H1 (cell line): Measurements from ENCODE around the gene CACUL1. TPM values are rescaled to one million over a fixed set of nuclear protein-coding genes. Genes with fewer than 3 reads are reported as not detected.

Experiments used
- CTCF ChIA-PET: fragments of 300-600 bp; sonication (Branson Sonifier 250); formaldehyde crosslinking; loops from one replicate; lab custom pipeline; 2021; ENCODE audit not compliant: partially characterized antibody; lab: Charles Lee
- POLR2A ChIA-PET: fragments of 300-600 bp; sonication (Branson Sonifier 250); formaldehyde crosslinking; loops from one replicate; lab custom pipeline; 2021; ENCODE audit warnings: inconsistent platforms; ENCODE audit not compliant: partially characterized antibody; lab: Charles Lee
- DNase-seq, 2 experiments: peaks; one replicate each; pipeline versions ENCODE4 v3.0.0 to v3.0.0-alpha.2; 2010 to 2022; ENCODE audit warnings: low spot score in 2 of 2, low read depth in 1 of 2, mixed read lengths in 1 of 2
- FAIRE-seq: peaks from 2 replicates; lab custom pipeline; 2011; peaks lifted over from hg19 to GRCh38; lab: Jason Lieb, UNC
- H2AFZ ChIP-seq: 2 replicates; pipeline ENCODE4 v1.8.1; 2012; ENCODE audit warnings: low read length, inconsistent platforms
- H2AK5ac ChIP-seq: 2 replicates; pipeline ENCODE4 v1.6.1; 2013; ENCODE audit warnings: low read depth, low read length
- H2BK120ac ChIP-seq: replicated peaks from 2 replicates; pipeline ENCODE3; 2013; ENCODE audit warnings: low read depth, low read length, inconsistent platforms
- H2BK12ac ChIP-seq: 2 replicates; pipeline ENCODE4 v1.6.1; 2013; ENCODE audit warnings: low read depth, low read length
- H2BK15ac ChIP-seq: 2 replicates; pipeline ENCODE4 v1.6.1; 2013; ENCODE audit warnings: low read length
- H2BK20ac ChIP-seq: 2 replicates; pipeline ENCODE4 v1.6.1; 2013; ENCODE audit warnings: low read length
- H2BK5ac ChIP-seq: 2 replicates; pipeline ENCODE4 v1.6.1; 2013; ENCODE audit warnings: low read depth, low read length
- H3K14ac ChIP-seq: 2 replicates; pipeline ENCODE4 v1.6.1; 2013; ENCODE audit warnings: inconsistent platforms; ENCODE audit not compliant: insufficient read length
- H3K18ac ChIP-seq: 2 replicates; pipeline ENCODE4 v1.6.1; 2013; ENCODE audit warnings: low read length; ENCODE audit errors: extremely low read depth
- H3K23ac ChIP-seq: 2 replicates; pipeline ENCODE4 v1.6.1; 2013; ENCODE audit warnings: inconsistent platforms; ENCODE audit not compliant: insufficient read length
- H3K23me2 ChIP-seq: 2 replicates; pipeline ENCODE4 v1.6.1; 2013; ENCODE audit warnings: low read depth, low read length
- H3K27ac ChIP-seq: 2 replicates; pipeline ENCODE4 v1.6.1; 2011; ENCODE audit warnings: low read depth, low read length, inconsistent platforms
- H3K27me3 ChIP-seq, 4 experiments: replicated peaks in 1 of 4; 1 replicate in 1 of 4; 2 replicates in 3 of 4; pipeline versions ENCODE4 v1.6.1 to v1.8.1; 2011 to 2013; ENCODE audit warnings: low read length in 3 of 4, mild to moderate bottlenecking in 3 of 4, inconsistent platforms in 2 of 4, mixed read lengths in 2 of 4, moderate library complexity in 1 of 4; ENCODE audit not compliant: control insufficient read depth in 3 of 4, insufficient read depth in 3 of 4; ENCODE audit errors: extremely low read depth in 1 of 4
- H3K36me3 ChIP-seq, 4 experiments: 2 replicates each; pipeline versions ENCODE4 v1.6.1 to v1.8.1; 2011 to 2013; ENCODE audit warnings: mild to moderate bottlenecking in 4 of 4, low read length in 3 of 4, moderate library complexity in 2 of 4, control low read depth in 1 of 4, inconsistent platforms in 1 of 4; ENCODE audit not compliant: insufficient read depth in 4 of 4, control insufficient read depth in 2 of 4
- H3K4ac ChIP-seq: replicated peaks from 2 replicates; pipeline ENCODE3; 2013; ENCODE audit warnings: low read length, low read depth, mixed read lengths, inconsistent platforms; ENCODE audit not compliant: insufficient read length
- H3K4me1 ChIP-seq, 4 experiments: replicated peaks in 1 of 4; 1 replicate in 1 of 4; 2 replicates in 3 of 4; pipeline versions ENCODE4 v1.6.1 to v1.8.1; 2011 to 2013; ENCODE audit warnings: low read length in 3 of 4, inconsistent platforms in 2 of 4, mixed read lengths in 1 of 4; ENCODE audit not compliant: insufficient read depth in 4 of 4, control insufficient read depth in 3 of 4
- H3K4me2 ChIP-seq, 2 experiments: 2 replicates each; pipeline versions ENCODE4 v1.6.1 to v1.8.1; 2011 to 2013; ENCODE audit warnings: low read depth in 2 of 2, low read length in 2 of 2, control low read depth in 1 of 2, inconsistent platforms in 1 of 2, mild to moderate bottlenecking in 1 of 2; ENCODE audit not compliant: insufficient read depth in 1 of 2
- H3K4me3 ChIP-seq, 4 experiments: fragments of 200-600, 300-600 bp in 1 of 4; sonication (generic), shearing (Covaris generic), sonication (Bioruptor Twin) in 1 of 4; 2 replicates each; pipeline versions ENCODE4 v1.5.1 to v1.8.1; 2011 to 2016; ENCODE audit warnings: low read length in 4 of 4, low read depth in 3 of 4, control low read depth in 2 of 4, inconsistent platforms in 2 of 4, mild to moderate bottlenecking in 2 of 4, mixed read lengths in 1 of 4, moderate library complexity in 1 of 4; ENCODE audit not compliant: insufficient read depth in 2 of 4; ENCODE audit errors: extremely low read depth in 1 of 4
- H3K56ac ChIP-seq: replicated peaks from 2 replicates; pipeline ENCODE3; 2013; ENCODE audit warnings: low read depth, mild to moderate bottlenecking, mixed read lengths, low read length, inconsistent platforms; ENCODE audit not compliant: insufficient read length
- H3K79me1 ChIP-seq: 2 replicates; pipeline ENCODE4 v1.6.1; 2013; ENCODE audit warnings: low read depth, low read length, control low read depth
- H3K79me2 ChIP-seq, 2 experiments: 2 replicates each; pipeline versions ENCODE4 v1.6.1 to v1.8.1; 2012 to 2013; ENCODE audit warnings: low read length in 2 of 2, mild to moderate bottlenecking in 2 of 2, inconsistent platforms in 1 of 2; ENCODE audit not compliant: insufficient read depth in 2 of 2, control insufficient read depth in 1 of 2
- H3K9ac ChIP-seq, 4 experiments: replicated peaks in 1 of 4; 1 replicate in 1 of 4; 2 replicates in 3 of 4; pipeline versions ENCODE4 v1.6.1 to v1.8.1; 2011 to 2013; ENCODE audit warnings: low read depth in 3 of 4, low read length in 3 of 4, control low read depth in 2 of 4, mild to moderate bottlenecking in 2 of 4, moderate library complexity in 2 of 4, inconsistent platforms in 1 of 4; ENCODE audit errors: extremely low read depth in 1 of 4
- H3K9me3 ChIP-seq, 2 experiments: 2 replicates each; pipeline versions ENCODE4 v1.6.1 to v1.8.1; 2012 to 2013; ENCODE audit warnings: mild to moderate bottlenecking in 2 of 2, moderate library complexity in 2 of 2, control low read depth in 1 of 2, inconsistent platforms in 1 of 2, low read depth in 1 of 2, low read length in 1 of 2, mixed read lengths in 1 of 2; ENCODE audit not compliant: insufficient read depth in 2 of 2
- H4K20me1 ChIP-seq, 2 experiments: replicated peaks in 1 of 2; 2 replicates each; pipeline versions ENCODE3 to v1.8.1; 2011 to 2013; ENCODE audit warnings: inconsistent platforms in 2 of 2, low read length in 2 of 2, mild to moderate bottlenecking in 1 of 2; ENCODE audit not compliant: insufficient read depth in 2 of 2, control insufficient read depth in 1 of 2
- H4K5ac ChIP-seq: 2 replicates; pipeline ENCODE4 v1.6.1; 2013; ENCODE audit warnings: low read length, low read depth, mixed read lengths, inconsistent platforms; ENCODE audit not compliant: insufficient read length
- H4K8ac ChIP-seq: 2 replicates; pipeline ENCODE4 v1.8.0; 2013; ENCODE audit warnings: mild to moderate bottlenecking, moderate library complexity, low read length, inconsistent platforms; ENCODE audit not compliant: insufficient read depth; ENCODE audit errors: extremely low read depth
- H4K91ac ChIP-seq: replicated peaks from 2 replicates; pipeline ENCODE3; 2013; ENCODE audit warnings: low read length, mixed read lengths, inconsistent platforms; ENCODE audit not compliant: insufficient read length
- E2F6 ChIP-seq: IDR thresholded peaks from 2 replicates; pipeline ENCODE4 v1.6.1; 2012; ENCODE audit warnings: inconsistent platforms
- FOSL1 ChIP-seq: IDR thresholded peaks from 2 replicates; pipeline ENCODE4 v1.6.1; 2011; ENCODE audit warnings: mild to moderate bottlenecking, low read depth, low read length, moderate library complexity; ENCODE audit not compliant: insufficient read depth
- GABPA ChIP-seq: IDR thresholded peaks from 2 replicates; pipeline ENCODE4 v1.6.1; 2011; ENCODE audit warnings: mild to moderate bottlenecking, low read length, moderate library complexity, borderline replicate concordance; ENCODE audit not compliant: insufficient read depth
- RXRA ChIP-seq: IDR thresholded peaks from 2 replicates; pipeline ENCODE4 v1.6.1; 2011; ENCODE audit warnings: low read depth, mild to moderate bottlenecking, low read length, moderate library complexity; ENCODE audit not compliant: insufficient read depth
- SAP30 ChIP-seq: fragments of 300-600 bp; sonication (generic); IDR thresholded peaks from 2 replicates; pipeline ENCODE4 v1.7.1; 2012; ENCODE audit warnings: low read length, moderate library complexity, mild to moderate bottlenecking, inconsistent platforms; ENCODE audit not compliant: insufficient read depth, insufficient replicate concordance
- SP2 ChIP-seq: IDR thresholded peaks from 2 replicates; pipeline ENCODE4 v1.6.1; 2012; ENCODE audit warnings: mild to moderate bottlenecking, low read length, inconsistent platforms
- SRF ChIP-seq: IDR thresholded peaks from 2 replicates; pipeline ENCODE4 v1.6.1; 2011; ENCODE audit warnings: mild to moderate bottlenecking, low read depth, low read length, moderate library complexity
- TCF12 ChIP-seq: IDR thresholded peaks from 2 replicates; pipeline ENCODE4 v1.6.1; 2011; ENCODE audit warnings: low read depth, mild to moderate bottlenecking, low read length
- YY1 ChIP-seq: IDR thresholded peaks from 2 replicates; pipeline ENCODE4 v1.6.1; 2011; ENCODE audit warnings: low read depth, mild to moderate bottlenecking, low read length
- WGBS, 2 experiments: shearing (Covaris generic) in 1 of 2; methylation state at CpG; one replicate each; pipeline versions ENCODE4 v1.1.6 to v1.1.7; 2013 to 2015; ENCODE audit warnings: low lambda C conversion rate in 2 of 2, mixed read lengths in 2 of 2, inconsistent platforms in 1 of 2, low coverage in 1 of 2, missing lambda C conversion rate in 1 of 2; ENCODE audit not compliant: insufficient replicate concordance in 2 of 2, insufficient coverage in 1 of 2, insufficient read length in 1 of 2; ENCODE audit errors: extremely low coverage in 1 of 2, missing lambda C conversion rate in 1 of 2; 5-methylcytosine and 5-hydroxymethylcytosine counted together
- polyA plus RNA-seq, 7 experiments: library from polyadenylated mRNA; depleted of rRNA in 3 of 7; stranded (reverse) in 5 of 7; unstranded in 2 of 7; fragments of >200 nt in 5 of 7; fragments of 200-250 nt in 2 of 7; gene quantifications; 1 replicate in 5 of 7; 2 replicates in 1 of 7; 4 replicates in 1 of 7; pipeline versions ENCODE4 v1.2.1 to v1.2.3, GENCODE V29; 2011 to 2013; ENCODE audit warnings: missing spikeins in 2 of 7, mixed read lengths in 2 of 7
- total RNA-seq: library from RNA; stranded (reverse); fragmentation: NEBNext Ultra II Directional; extraction: Animal tissue kit (Norgen Biotek cat#: 25700); gene quantifications from 2 replicates; pipeline ENCODE4 v1.2.1, GENCODE V29; 2021

The CACUL1 gene
- total and polyA plus RNA-seq, 2 of the 8 experiments (the other 6 are each of a cell fraction or from before 2014, with no cell fraction given) = 6.5 to 34.2 TPM

- H3K36me3 ChIP-seq = peaks cover 0 to 3% (median 0%) of the 10 kb centered on the region in 4 experiments; a peak in 2 of 8 replicates
- no peak overlapping the region for H4K91ac ChIP-seq
- H2AFZ ChIP-seq = no peak overlapping the region
- H3K79me2 ChIP-seq = peaks cover 0 to 19% of the 10 kb centered on the region in 2 experiments; a peak in 2 of 4 replicates
- H3K4me1 ChIP-seq = peaks cover 0 to 2% (median 0%) of the 10 kb centered on the region in 4 experiments; a peak in 1 of 7 replicates
- TF ChIP-seq SAP30 (no peak), TCF12 (no peak), YY1 (no peak), SP2 (no peak), RXRA (no peak), FOSL1 (no peak), GABPA (no peak), SRF (no peak), E2F6 (no peak)
- H3K27me3 ChIP-seq = no peaks in the 10 kb centered on the region
- no peak overlapping the region for H2BK12ac ChIP-seq
- H3K23ac ChIP-seq = no peak overlapping the region
- no peaks in the 10 kb centered on the region for H3K23me2 ChIP-seq
- peaks cover 0 to 3% of the 10 kb centered on the region in 2 experiments for H4K20me1 ChIP-seq
- no peak overlapping the region for H3K4me2 ChIP-seq
- no peak overlapping the region for H3K4me3 ChIP-seq
- H3K27ac ChIP-seq = no peak overlapping the region; the same call in 1 of the 2 replicates
- no peak overlapping the region for H3K18ac ChIP-seq
- H2BK5ac ChIP-seq = no peak overlapping the region
- H4K8ac ChIP-seq = no peak overlapping the region; the same call in 1 of the 2 replicates
- no peak overlapping the region for H2BK120ac ChIP-seq
- no peak overlapping the region for H3K4ac ChIP-seq
- H3K9ac ChIP-seq = no peak overlapping the region
- no peak overlapping the region for H3K14ac ChIP-seq
- H3K9me3 ChIP-seq = no peaks in the 10 kb centered on the region
- no peak for DNase-seq
- 98% methylated on average over 7 of the region's 7 CpGs; no CpG with 5 or more reads in 1 of the 2 experiments for WGBS, 2 experiments
- ChIA-PET CTCF (interaction anchor here (0.7 to 3.9 kb wide), 25 partner anchors 8 to 147 kb away, joined by 3 to 39 read pairs (median 5); partner anchors contain the start of gene PRLHR), POLR2A (interaction anchor here (1.3 kb wide), 1 partner anchor 10 kb away, joined by 4 read pairs; no protein-coding TSS in a partner anchor)
- no peaks in the 10 kb centered on the region; the same call in 1 of the 2 replicates for H3K79me1 ChIP-seq
- FAIRE-seq = no peak
- no peak overlapping the region for H4K5ac ChIP-seq
- H3K56ac ChIP-seq = no peak overlapping the region
- no peak overlapping the region for H2BK20ac ChIP-seq
- H2AK5ac ChIP-seq = no peak overlapping the region
- no peak overlapping the region for H2BK15ac ChIP-seq
These were observed 42.7 kb downstream of the CACUL1 start for GRCh38 chr10:118712080-118712479.
